Endodermal cell (in vitro differentiated cells): ENCODE data around the gene IFI27L2. TPM values are rescaled to one million over a fixed set of nuclear protein-coding genes. Genes with fewer than 3 reads are reported as not detected.

ENCODE experiments used
- DNase-seq: peaks from one replicate; pipeline ENCODE4 v3.0.0-alpha.2; 2017
- H3K27ac ChIP-seq: 2 replicates; pipeline ENCODE4 v1.5.1; 2013; ENCODE audit warnings: mild to moderate bottlenecking, low read depth, low read length, moderate library complexity
- H3K27me3 ChIP-seq: 2 replicates; pipeline ENCODE4 v1.6.1; 2013; ENCODE audit warnings: mild to moderate bottlenecking, low read length, moderate library complexity; ENCODE audit not compliant: insufficient read depth, control insufficient read depth, poor library complexity, severe bottlenecking
- H3K36me3 ChIP-seq: 2 replicates; pipeline ENCODE4 v1.7.0; 2013; ENCODE audit warnings: mild to moderate bottlenecking, low read length, moderate library complexity; ENCODE audit not compliant: control insufficient read depth, insufficient read depth
- H3K4me1 ChIP-seq: one replicate; pipeline ENCODE4 v1.7.0; 2013; ENCODE audit warnings: low read length; ENCODE audit not compliant: control insufficient read depth, insufficient read depth
- H3K4me3 ChIP-seq: 2 replicates; pipeline ENCODE4 v1.5.1; 2013; ENCODE audit warnings: mild to moderate bottlenecking, low read length, moderate library complexity
- H3K9ac ChIP-seq: 2 replicates; pipeline ENCODE4 v1.6.1; 2013; ENCODE audit warnings: mild to moderate bottlenecking, low read length, moderate library complexity; ENCODE audit not compliant: poor library complexity, severe bottlenecking; ENCODE audit errors: extremely low read depth
- H3K9me3 ChIP-seq: 2 replicates; pipeline ENCODE4 v1.6.1; 2013; ENCODE audit warnings: mild to moderate bottlenecking, low read length, moderate library complexity; ENCODE audit not compliant: control insufficient read depth
- H3K27ac Mint-ChIP-seq: 2 replicates; pipeline ENCODE4 v1.8.0; 2020; ENCODE audit warnings: mixed read lengths
- H3K27me3 Mint-ChIP-seq: 2 replicates; pipeline ENCODE4 v1.8.0; 2021; ENCODE audit warnings: mild to moderate bottlenecking, mixed read lengths; ENCODE audit not compliant: insufficient read depth
- H3K36me3 Mint-ChIP-seq: 2 replicates; pipeline ENCODE4 v1.8.0; 2020; ENCODE audit warnings: low read depth, mixed read lengths
- H3K4me1 Mint-ChIP-seq: 2 replicates; pipeline ENCODE4 v1.8.0; 2020; ENCODE audit warnings: mixed read lengths
- H3K4me3 Mint-ChIP-seq: 2 replicates; pipeline ENCODE4 v1.8.0; 2020; ENCODE audit warnings: mild to moderate bottlenecking, moderate library complexity, mixed read lengths
- H3K9me3 Mint-ChIP-seq: 2 replicates; pipeline ENCODE4 v1.8.0; 2020; ENCODE audit warnings: mild to moderate bottlenecking, mixed read lengths
- WGBS, 2 experiments: methylation state at CpG; one replicate each; pipeline versions ENCODE4 v1.1.5 to v1.1.7; 2013; ENCODE audit warnings: missing lambda C conversion rate in 2 of 2, mixed read lengths in 1 of 2; ENCODE audit not compliant: insufficient coverage in 1 of 2, insufficient read length in 1 of 2; 5-methylcytosine and 5-hydroxymethylcytosine counted together
- total RNA-seq, 2 donors: library from RNA; stranded (reverse); fragmentation: NEBNext Ultra II Directional in 1 of 2; extraction: Animal tissue kit (Norgen Biotek cat#: 25700) in 1 of 2; gene quantifications; 2 replicates in 1 of 2; 3 replicates in 1 of 2; pipeline ENCODE4 v1.2.1, GENCODE V29; 2021
- TF ChIP-seq, protein P1 (sequence below): fragments of 200-600 bp; sonication (generic); conservative IDR thresholded peaks from 2 replicates; pipeline ENCODE4 v1.5.0; 2021; ENCODE audit warnings: antibody characterized with exemption, mild to moderate bottlenecking

Gene IFI27L2
- total RNA-seq, 2 donors from 2014 or later: 36.0 to 43.7 TPM

DNA sequence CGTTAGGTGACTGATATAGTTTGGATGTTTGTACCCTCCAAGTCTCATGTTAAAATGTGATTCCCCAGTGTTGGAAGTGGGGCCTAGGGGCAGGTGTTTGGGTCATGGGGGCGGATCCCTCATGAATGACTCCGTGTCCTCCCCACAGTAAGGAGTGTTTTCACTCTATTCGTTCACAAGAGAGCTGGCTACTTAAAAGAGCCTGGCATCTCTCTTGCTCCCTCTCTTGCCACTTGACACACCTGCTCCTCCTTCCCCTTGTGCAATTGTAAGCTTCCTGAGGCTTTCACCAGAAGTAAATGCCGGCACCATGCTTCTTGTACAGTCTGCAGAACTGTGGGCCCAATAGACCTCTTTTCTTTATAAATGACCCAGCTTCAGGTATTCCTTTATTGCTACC lies 2.6 kb downstream of the IFI27L2 start:
- no peaks in the 10 kb centered on the region for H3K36me3 Mint-ChIP-seq
- no peak for DNase-seq
- H3K9me3 Mint-ChIP-seq: no peaks in the 10 kb centered on the region
- TF ChIP-seq, protein P1, sequence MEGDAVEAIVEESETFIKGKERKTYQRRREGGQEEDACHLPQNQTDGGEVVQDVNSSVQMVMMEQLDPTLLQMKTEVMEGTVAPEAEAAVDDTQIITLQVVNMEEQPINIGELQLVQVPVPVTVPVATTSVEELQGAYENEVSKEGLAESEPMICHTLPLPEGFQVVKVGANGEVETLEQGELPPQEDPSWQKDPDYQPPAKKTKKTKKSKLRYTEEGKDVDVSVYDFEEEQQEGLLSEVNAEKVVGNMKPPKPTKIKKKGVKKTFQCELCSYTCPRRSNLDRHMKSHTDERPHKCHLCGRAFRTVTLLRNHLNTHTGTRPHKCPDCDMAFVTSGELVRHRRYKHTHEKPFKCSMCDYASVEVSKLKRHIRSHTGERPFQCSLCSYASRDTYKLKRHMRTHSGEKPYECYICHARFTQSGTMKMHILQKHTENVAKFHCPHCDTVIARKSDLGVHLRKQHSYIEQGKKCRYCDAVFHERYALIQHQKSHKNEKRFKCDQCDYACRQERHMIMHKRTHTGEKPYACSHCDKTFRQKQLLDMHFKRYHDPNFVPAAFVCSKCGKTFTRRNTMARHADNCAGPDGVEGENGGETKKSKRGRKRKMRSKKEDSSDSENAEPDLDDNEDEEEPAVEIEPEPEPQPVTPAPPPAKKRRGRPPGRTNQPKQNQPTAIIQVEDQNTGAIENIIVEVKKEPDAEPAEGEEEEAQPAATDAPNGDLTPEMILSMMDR: no peak
- H3K27ac Mint-ChIP-seq: no peak overlapping the region
- H3K4me3 Mint-ChIP-seq: no peak overlapping the region
- Histone ChIP-seq H3K9me3 (no peaks in the 10 kb centered on the region), H3K27ac (no peak overlapping the region), H3K27me3 (no peaks in the 10 kb centered on the region), H3K4me3 (no peak overlapping the region), H3K4me1 (no peaks in the 10 kb centered on the region), H3K36me3 (no peaks in the 10 kb centered on the region), H3K9ac (no peak overlapping the region)
- peaks cover 12% of the 10 kb centered on the region for H3K27me3 Mint-ChIP-seq
- peaks cover 5% of the 10 kb centered on the region for H3K4me1 Mint-ChIP-seq
- 89% methylated on average over 4 to 5 of the region's 5 CpGs for WGBS, 2 experiments

DNA sequence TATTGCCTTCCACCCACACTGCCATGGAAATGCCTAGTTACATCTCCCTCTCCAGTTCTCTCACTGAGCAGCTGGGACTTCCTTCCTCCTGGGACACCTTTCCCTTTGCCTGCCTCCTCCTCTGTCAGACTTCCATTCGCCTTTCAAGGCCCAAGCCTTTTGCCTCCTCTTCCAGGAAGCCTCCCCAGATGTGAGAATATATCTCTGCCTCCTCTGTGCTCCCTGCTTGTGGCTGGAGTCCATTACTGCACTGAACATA lies 3.1 kb downstream of the IFI27L2 start:
- no peak overlapping the region for H3K27ac ChIP-seq
- no peaks in the 10 kb centered on the region for H3K4me1 ChIP-seq
- Mint-ChIP-seq H3K36me3 (no peaks in the 10 kb centered on the region), H3K27ac (no peak overlapping the region), H3K4me1 (peaks cover 5% of the 10 kb centered on the region), H3K27me3 (peaks cover 15% of the 10 kb centered on the region), H3K9me3 (no peaks in the 10 kb centered on the region), H3K4me3 (no peak overlapping the region)
- H3K9me3 ChIP-seq: no peaks in the 10 kb centered on the region
- WGBS, 2 experiments: 71 to 85% methylated on average over 1 of the region's 1 CpG
- no peak overlapping the region for H3K4me3 ChIP-seq
- peak; percentile 16 for DNase-seq
- H3K27me3 ChIP-seq: no peaks in the 10 kb centered on the region
- TF ChIP-seq, protein P1: no peak
- H3K9ac ChIP-seq: no peak overlapping the region
- H3K36me3 ChIP-seq: no peaks in the 10 kb centered on the region

DNA sequence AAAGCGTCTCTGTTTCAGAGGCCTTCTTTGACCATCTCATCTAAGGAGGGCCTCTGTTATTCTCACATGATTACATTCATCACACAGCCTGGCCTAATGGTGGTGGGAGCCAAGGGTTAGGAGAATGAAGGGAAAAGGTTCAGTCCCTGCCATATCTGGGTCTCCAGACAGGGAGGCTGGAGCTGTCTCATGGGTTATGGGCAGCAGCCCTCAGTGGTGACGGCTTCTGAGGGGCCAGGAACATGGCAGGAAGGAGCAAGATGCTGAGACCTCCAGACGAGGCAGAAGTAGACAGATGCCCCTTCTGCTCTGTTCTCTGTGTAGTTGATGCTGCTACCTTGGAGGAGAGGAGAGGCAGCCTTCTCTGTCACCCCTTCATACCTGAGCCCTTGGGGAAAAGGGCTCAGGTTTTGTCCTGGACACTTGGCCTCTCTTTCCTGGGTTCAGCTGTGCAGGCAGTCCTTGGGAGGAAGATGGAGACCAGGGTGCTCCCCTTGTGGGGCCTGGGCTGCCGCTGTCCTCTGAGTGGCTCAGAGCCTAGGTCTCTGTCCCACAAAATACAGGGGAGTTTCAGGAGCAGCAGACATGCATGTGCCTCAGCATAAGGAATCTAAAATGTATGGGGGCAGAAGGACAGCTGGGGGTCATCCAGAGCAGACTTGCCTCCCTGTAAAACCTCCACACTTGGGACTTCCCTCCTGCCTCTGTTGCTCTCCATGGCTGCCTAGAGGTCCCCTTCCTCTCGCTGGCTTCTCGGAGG lies 3.6 kb downstream of the IFI27L2 start:
- Histone ChIP-seq H3K36me3 (no peaks in the 10 kb centered on the region), H3K9me3 (no peaks in the 10 kb centered on the region), H3K4me3 (no peak overlapping the region), H3K9ac (no peak overlapping the region), H3K4me1 (no peaks in the 10 kb centered on the region), H3K27ac (no peak overlapping the region), H3K27me3 (no peaks in the 10 kb centered on the region)
- no peak overlapping the region for H3K4me3 Mint-ChIP-seq
- H3K4me1 Mint-ChIP-seq: peaks cover 5% of the 10 kb centered on the region
- TF ChIP-seq, protein P1: no peak
- no peak overlapping the region for H3K27ac Mint-ChIP-seq
- H3K9me3 Mint-ChIP-seq: no peaks in the 10 kb centered on the region
- WGBS, 2 experiments: 90 to 100% methylated on average over 3 to 6 of the region's 6 CpGs
- peaks cover 17% of the 10 kb centered on the region for H3K27me3 Mint-ChIP-seq
- peak; percentile 19 for DNase-seq
- no peaks in the 10 kb centered on the region for H3K36me3 Mint-ChIP-seq
